Activated CD4-positive, alpha-beta T cell treated with anti-CD3 and anti-CD28 coated beads, Interleukin-10, Interleukin-2, amounts not matched to agents 100 ng/mL and 50 ng/mL, durations not matched to agents 16 hours and 8 hours (primary cell): ENCODE results near the gene ATP6V0E1.
A peak's percentile ranks its signal among the peaks of the same experiment; 100 is the strongest.

Experiments used
- DNase-seq: peaks from one replicate; pipeline ENCODE4 v3.0.0-alpha.2; 2020

ATP6V0E1 gene

DNA sequence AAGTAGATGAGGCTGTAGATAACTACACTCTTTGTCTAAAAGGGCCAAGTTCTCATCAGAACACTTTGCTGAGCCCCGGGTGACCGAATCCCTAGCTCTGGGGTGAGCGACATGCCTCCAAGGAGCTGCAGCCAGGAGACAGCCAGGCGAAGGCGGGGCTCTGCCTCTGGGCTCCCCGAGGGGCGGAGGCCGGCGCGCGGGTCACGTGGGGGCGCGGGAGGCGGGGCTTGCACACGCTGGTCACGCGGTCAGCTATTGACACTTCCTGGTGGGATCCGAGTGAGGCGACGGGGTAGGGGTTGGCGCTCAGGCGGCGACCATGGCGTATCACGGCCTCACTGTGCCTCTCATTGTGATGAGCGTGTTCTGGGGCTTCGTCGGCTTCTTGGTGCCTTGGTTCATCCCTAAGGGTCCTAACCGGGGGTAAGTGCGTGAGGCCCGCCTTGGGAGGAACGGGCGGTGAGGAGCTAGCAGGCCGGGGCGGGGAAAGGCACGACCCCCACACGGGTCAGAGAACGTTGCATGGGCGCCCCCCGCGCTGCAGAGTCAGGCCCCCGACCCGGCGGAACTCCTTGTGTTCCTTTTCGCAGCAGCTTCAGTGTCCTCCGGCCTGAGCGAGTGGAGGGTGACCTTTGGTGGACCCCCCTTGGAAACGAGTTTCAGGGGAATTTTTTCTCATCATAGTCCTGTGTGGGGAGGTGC, at the start of gene ATP6V0E1:
Gene ATP6V0E1 (plus strand): TSS at position 230 of the 702 bp plus-strand sequence. CDS start 90 bp downstream, at position 320.
- peak; percentile 96 for DNase-seq

- no peak for DNase-seq
Observed at GRCh38 chr5:172935096-172935495, 48.5 kb upstream of the ATP6V0E1 start.

DNA sequence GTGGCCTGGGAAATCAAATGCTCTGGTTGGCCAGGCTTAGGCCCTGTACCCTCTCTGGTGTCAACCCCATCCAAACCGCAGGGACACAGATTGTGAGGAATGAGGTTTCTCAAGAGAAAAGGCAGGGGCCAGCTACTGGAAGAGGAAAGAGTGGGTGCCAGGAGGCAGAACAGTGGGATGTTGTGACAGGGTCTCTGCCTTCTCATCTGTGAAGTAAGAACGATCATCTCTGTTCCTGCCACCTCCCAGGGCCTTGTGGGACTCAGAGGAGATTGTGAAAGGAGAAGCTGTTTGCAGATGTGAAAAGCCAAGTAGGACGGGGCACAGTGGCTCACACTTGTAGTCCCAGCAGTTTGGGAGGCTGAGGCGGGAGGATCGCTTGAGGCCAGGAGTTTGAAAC, 47.2 kb upstream of the ATP6V0E1 start:
- no peak for DNase-seq

DNA sequence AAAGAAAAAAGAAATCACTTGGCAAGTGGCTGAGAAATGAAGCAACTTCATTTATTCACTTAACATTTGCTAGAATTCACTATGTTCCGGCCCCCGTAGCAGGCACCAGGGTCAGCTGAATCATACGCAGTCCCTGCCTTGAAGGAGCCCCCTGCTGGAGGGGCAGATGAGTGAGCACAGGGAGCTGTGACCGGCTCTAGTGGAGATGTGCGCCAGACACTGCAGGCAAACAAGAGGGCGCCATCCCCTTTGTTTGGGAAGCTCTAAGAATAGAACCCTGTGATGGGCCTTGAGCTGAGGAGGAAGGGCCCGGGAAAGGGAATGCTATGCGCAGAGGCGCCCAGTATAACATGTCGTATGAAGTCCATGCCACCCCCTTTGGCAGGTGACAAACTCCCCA, 44.5 kb upstream of the ATP6V0E1 start:
- peak; percentile 13 for DNase-seq

- DNase-seq = no peak
Observed at GRCh38 chr5:172939611-172940267, 43.8 kb upstream of the ATP6V0E1 start.

GRCh38 chr5:172940268-172941066, 43.1 kb upstream of the ATP6V0E1 start:
- DNase-seq = no peak

DNA sequence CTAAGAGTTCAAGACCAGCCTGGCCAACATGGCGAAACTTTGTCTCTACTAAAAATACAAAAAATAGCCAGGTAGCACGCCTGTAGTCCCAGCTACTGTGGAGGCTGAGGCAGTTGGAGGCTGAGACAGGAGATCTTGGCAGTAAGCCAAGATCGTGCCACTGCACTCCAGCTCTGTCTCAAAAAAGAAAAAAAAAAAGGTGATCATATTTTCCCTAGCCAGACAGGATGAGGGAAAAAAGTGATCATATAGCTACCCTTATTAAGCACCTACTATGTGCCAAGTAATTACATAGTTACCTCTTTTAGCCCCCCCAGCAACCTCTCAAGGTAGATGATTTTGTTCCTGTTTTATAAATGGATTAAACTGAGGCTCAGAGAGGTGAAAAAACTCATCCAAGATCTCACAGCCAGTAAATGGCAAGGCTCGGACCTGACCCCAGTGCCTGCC, 42.5 kb upstream of the ATP6V0E1 start:
- DNase-seq = no peak

GRCh38 chr5:172942556-172942955, 41.0 kb upstream of the ATP6V0E1 start:
- no peak for DNase-seq

DNA sequence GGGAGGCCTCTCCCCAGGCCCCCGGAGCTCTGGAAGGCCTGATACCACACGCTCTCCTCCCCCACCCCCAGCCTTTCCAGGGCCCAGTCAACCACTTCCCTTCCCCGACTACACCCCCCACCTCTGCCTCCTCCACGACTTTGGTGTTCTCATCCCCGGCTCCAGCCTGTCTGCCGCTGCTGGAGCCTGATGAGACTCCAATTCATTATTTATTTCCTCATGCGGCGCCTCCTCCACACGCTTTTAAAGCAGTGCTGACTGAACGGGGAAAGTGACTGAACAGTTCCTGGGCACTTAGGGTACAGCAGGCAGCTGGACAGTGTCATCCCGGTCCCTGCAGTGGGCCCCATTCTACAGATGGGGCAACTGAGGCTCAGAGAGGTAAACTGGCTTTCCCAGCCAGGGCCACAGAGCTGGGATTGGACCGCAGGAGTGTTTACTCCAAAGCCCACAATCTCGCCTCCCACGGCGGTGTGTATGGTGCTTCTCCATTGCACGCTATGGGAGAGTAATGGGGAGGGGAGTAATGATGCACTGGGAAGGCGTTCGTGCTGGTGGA, 40.2 kb upstream of the ATP6V0E1 start:
- DNase-seq = no peak

DNA sequence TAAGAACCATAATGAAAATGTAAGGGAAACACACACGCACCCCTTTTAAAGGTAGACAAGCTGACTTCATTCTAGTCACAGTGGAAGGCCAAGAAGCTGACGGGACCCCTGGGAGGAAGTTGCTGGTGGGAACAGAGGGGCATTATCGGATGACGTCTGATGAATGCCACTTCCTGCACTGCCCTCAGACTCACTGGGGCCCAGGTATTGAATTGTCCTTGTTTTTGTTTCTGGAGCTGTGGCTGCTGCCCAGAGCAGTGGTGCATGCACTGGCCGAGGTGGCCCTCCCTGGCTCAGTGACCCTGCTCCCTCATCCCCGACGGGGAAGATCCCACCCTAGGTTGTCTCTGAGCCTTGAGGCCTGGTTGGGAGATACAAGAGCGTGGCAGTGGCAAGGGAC, 39.7 kb upstream of the ATP6V0E1 start:
- no peak for DNase-seq

DNA sequence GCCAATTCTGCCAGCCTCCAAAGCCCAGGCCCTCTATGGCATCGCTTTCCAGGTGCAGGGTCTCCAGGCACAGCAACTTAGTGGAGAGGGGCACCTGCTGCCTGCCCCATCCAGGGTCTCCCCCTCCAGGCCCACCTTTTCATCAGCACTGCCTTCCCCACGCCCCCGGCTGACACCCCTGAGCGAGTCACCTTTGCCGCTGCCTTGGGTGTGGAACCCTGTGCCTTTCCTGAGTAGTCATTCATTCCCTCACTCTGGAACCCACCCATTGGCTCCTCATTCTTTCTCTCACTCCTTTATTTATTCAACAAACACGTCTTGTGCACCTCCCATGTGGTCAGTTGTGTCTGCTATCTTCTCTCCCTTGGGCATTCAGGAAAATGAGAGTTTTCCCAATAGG, 38.8 kb upstream of the ATP6V0E1 start:
- no peak for DNase-seq

GRCh38 chr5:172945151-172945550, 38.4 kb upstream of the ATP6V0E1 start:
- DNase-seq = no peak

GRCh38 chr5:172946146-172946545, 37.4 kb upstream of the ATP6V0E1 start:
- DNase-seq = no peak

DNA sequence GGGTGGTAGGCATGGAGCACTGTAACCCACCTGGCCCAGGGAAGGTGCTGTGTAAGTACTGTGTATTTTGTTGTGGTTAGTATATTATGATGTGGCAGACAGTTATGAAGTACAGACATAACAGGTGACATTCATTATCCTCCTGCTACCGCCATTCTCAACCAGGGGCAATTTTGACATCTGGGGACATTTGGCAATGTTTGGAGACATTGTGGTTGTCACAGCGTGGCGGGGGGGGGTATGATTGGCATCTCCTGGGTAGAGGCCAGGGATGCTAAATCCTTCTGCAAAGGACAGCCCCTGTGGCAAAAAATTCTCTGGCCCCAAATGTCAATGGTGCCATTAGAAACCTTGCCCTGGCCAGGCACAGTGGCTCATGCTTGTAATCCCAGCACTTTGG, 34.1 kb upstream of the ATP6V0E1 start:
- DNase-seq = no peak

DNA sequence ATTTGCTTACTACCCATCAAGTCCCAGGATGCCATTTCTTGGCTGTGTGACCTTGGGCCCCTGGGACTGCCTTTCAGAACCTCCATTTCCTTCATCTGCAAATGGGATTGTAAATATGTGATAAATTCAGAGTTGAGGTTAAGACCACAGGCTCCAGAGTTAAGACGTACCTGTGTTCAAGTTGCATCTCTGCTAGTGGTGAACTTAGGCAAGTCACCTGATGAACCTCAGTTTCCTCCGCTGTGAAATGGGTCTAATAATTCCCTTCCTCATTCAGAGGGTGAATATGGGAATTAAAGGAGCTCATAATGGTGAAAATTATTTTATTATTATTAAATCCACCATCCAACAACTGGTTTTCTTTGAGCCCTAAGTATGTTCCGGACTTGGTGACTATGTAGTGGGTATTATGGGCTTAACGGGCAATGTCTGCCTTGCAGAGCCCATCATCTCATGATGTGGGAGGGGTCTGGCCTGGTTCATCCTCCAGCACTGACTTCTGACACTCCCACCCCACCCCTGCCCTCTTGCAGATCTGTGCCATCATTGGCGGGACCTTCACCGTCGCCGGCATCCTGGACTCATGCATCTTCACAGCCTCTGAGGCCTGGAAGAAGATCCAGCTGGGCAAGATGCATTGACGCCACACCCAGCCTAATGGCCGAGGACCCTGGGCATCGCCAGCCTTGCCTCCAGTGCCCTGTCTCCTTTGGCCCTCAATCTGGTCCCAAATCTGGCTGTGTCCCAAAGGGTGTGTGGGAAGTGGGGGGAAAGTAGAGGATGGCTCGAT, 33.2 kb upstream of the ATP6V0E1 start:
- no peak for DNase-seq

DNA sequence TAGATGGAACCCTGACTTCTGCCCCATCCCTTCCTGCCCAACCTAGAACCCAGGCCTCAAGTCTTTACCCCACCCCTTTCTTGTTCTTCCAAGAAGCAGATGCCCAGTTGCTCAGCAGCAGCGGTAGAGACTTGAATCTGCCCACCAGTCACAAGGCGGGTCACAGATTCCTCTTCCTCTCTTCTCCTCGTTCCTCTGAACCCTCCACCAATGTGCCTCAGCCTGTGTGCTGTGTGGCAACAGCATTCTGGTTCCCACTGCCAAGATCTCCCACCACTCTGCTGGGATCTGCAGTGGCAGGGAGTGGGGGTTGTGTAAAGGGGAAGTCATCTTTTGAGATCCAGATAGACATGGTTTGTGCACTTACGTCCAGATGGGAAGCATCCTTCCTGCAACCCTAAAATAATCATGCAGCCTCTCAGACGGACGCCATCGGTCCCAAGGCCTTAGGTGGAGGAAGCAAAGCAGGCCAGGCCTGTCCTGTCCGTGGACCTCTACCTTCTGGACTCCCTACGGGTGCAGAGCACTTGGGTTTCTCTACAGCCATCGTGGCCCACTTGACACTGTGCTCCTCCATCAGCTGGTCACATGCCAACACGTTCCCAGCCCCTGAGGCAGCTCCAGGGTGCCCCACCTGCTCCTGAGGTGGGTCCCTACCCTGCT, 32.1 kb upstream of the ATP6V0E1 start:
- no peak for DNase-seq

DNA sequence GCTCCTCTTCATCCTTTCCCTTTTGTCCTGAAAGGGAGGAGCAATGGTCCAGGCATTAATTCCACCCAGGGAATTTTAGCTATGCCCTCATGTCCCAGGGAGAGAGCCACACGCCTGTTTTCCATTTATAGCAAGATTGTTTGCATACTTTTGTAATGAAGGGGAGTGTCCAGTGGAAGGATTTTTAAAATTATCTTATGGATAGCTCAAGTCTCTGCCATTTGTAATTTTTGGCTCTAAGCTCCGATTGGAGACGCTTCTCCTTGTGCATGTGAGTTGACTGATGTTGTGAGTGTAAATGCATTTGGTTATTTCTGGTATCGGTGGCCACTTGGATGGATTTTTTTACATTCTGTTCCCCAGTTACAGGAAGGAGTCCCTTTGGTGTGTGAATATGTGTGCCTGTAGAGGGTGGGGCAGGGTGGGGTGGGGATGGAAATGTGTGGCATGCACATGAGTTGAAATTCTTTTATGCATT, 31.5 kb upstream of the ATP6V0E1 start:
- DNase-seq = no peak

GRCh38 chr5:172953776-172954675, 29.5 kb upstream of the ATP6V0E1 start:
- DNase-seq = no peak

DNA sequence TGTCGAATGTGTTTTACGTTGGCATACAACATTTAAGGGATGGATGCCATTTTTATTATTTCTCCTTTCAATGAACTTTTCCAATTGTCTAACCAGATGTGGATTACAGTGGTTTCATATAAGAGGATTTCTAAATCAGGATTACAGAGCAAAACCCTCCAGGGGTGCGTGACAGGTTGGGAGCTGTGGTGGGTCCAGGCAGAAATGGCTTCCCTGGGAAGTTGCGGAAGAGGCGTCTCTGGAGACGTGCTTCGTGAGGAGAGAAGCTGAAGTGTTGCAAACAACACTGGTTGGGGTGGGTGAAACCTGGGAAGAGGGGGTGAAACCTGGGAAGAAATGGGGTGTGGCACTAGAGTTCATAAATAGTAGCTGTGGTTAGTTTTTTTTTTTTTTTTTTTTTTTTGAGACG, 28.8 kb upstream of the ATP6V0E1 start:
- DNase-seq = no peak

DNA sequence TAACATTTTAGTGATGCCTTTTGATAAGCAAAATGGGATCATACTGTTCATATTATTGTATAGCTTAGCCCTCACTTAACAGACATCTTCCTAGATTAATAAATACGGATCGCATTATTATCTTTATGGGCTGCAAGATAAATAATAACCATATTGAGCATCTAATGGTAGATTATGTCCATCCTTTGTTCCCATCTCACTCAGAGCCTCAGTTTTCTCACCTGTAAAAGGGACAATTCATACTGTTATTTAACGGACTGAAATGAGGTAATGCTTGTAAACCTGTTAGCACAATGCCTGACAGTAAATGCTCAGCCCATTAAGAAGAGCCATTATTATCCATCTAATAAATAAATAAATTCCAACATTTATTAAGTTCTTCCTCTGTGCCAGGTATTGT, 27.3 kb upstream of the ATP6V0E1 start:
- DNase-seq = no peak

GRCh38 chr5:172956936-172957335, 26.6 kb upstream of the ATP6V0E1 start:
- DNase-seq = no peak
